Pons (tissue), 1 donor: ENCODE measurements around the gene AMFR.
"Not testable (repeated sequence)": the region's sequence is repeated elsewhere in the genome, so short reads cannot be mapped to it uniquely, and the experiment has no call there.

Source experiments
- DNase-seq: peaks from one replicate; pipeline ENCODE4 v3.0.0-alpha.2; 2016; ENCODE audit warnings: low spot score

Gene AMFR

DNA sequence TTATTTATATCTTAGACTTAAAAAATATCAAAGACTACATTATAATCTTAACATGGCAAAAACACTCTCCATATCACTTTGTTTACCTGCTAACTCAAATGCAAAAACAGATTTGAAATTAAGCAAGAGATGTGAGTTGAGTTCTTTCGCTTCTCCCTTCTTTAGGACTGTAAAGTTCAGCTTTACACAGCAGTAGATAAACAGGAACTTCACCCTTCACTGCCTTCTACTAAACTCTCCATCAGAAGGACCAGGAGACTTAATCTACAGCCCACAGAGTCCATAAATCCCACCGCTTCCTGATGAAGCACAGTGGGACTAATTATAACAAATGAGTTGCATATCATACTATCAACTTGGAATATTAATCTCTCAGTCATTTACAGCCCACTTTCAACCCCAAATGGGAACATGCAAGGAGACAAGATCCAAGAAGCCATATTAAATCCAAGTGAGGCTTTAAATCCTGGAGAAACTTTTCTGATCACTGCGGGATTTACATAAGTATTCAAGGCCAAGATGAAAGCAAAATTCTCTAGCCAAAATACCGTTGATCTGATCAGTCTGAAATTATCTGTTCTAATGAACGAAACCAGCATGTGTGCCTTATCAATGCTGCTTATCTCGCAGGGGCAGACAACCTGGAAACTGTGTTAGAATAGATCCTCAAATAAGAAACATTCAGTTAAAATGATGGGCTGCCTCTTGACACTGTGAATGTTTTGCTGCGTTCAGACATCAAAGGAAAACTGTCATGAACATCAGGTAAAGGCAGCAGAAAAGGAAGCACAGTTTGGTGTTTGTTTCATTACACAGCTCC, 1.6 kb downstream of the AMFR start:
- peak; percentile 55 for DNase-seq

GRCh38 chr16:56422896-56423441, 2.4 kb downstream of the AMFR start:
- peak; percentile 43 for DNase-seq

DNA sequence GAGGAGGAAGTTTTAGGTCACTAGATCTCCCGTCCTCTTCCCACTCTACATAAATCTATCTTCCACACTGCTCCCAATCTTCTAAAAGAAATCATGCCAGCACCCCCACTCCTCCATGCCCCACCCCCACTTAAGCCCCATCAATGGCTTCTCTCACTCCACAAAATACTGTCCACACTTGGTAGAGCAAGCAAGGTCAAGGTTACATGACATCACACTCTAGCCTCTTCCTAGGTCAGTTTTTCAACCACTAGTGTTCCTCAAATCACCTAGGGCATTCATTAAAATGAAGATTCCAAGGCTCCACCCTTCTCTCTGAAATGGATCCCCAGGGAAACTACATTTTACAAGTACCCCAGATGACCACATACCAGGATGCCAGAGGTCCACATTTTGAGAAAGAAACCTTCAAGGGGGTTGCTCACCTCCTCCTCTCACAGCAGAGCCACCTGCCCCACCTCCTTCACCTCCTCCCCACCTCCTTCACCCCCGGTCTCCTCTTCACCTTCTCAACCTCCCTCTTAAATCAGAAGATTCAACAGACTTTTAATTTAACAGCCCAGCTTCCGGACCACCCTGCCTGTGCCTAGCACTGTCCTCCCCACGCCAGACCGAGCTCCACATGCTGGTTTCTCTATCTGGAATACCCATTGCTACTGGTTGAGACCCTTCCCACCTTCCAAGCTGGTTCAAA, 3.2 kb downstream of the AMFR start:
- DNase-seq: no peak

DNA sequence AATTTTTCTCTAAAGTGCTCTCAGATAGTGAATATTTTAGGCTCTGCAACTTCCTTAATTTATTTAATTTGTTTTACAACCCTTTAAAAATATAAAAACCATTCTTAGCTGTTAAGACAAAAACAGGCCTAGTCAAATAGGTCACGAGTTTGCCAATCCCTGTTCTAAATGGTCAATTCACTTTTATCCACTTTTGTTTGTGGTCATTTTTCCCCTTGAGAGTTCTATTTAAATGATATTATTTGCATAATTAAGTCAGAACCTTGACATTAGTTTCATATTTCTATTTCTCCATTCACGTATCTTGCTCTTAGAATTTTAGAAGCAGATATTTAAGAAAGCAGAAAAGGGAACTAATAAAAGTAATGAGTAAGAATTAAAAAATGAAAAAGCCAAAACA, 4.0 kb downstream of the AMFR start:
- DNase-seq: no peak

GRCh38 chr16:56420613-56421012, 4.7 kb downstream of the AMFR start:
- DNase-seq: no peak

- DNase-seq: no peak
Observed at GRCh38 chr16:56419740-56420548, 5.4 kb downstream of the AMFR start.

DNA sequence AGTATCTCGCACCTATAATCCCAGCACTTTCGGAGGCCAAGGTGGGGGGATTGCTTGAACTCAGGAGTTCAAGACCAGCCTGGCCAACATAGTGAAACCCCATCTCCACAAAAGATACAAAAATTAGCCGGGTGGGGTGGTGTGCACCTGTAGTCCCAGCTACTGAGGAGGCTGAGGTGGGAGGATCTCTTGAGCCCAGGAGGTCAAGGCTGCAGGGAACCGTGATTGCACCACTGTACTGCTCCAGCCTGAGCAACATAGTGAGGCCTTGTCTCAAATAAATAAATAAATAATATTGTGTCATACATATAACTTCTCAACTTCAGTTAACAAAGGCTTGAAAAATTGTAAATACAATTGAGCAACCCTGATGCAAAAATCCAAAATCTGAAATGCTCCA, 8.2 kb downstream of the AMFR start:
- DNase-seq: no peak

- no peak for DNase-seq
Observed at GRCh38 chr16:56415875-56416274, 9.5 kb downstream of the AMFR start.

DNA sequence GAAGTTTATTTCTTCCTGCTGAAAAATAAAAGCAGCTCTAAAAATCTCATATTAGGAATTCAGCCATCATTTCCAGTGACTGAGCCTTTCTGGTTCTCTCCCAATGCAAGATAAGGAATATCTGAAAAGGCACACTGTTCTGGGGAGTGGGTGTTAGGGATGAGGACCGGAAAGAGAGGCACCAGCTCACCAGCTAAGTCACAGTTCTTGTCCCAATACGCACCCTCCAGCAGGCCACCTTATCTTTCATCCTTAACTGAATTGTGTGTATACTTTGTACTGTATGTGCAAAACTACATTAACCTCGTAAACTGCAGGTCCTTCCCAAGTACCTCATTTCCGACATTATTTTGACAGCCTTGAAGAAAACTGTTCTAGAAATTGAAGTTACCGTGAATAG, 11.0 kb downstream of the AMFR start:
- DNase-seq: no peak

- DNase-seq: no peak
Observed at GRCh38 chr16:56413381-56413780, 12.0 kb downstream of the AMFR start.

- no peak for DNase-seq
Observed at GRCh38 chr16:56411624-56412023, 13.7 kb downstream of the AMFR start.

DNA sequence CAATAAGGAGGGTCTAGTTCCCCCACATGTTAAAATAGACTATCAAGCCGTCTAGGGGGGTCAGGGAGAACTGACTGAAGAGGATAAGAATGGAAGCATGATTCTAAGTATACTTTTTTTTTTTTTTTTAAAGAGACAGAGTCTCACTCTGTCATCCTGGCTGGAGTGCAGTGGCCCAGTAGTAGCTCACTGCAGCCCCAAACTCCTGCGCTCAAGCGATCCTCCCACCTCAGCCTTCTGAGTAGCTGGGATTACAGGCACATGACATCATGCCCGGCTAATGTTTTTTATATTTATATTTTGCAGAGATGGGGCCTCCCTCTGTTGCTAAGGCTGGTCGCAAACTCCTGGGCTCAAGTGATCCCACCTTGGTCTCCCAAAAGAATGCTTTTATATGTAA, 14.2 kb downstream of the AMFR start:
- DNase-seq: no peak

DNA sequence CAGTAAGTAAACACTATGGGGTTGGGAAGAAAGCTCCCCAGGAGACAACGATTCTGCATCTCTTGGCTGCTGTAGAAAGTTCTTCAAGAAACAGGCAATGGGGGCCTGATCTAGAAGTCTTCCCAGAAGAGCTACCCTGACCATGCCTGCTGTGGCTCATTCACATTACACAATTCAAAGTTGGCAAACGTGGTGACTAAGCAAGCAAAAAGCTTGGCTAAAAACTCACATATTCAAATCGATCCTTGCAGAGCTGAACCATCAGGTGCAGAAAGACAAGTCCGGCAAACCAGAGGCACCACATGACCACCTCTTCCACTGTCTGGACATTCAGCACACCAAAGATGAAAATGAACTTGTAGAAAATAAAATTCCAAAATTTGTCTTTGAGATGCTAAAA, 16.1 kb downstream of the AMFR start:
- no peak for DNase-seq

- no peak for DNase-seq
Observed at GRCh38 chr16:56408379-56409098, 16.8 kb downstream of the AMFR start.

DNA sequence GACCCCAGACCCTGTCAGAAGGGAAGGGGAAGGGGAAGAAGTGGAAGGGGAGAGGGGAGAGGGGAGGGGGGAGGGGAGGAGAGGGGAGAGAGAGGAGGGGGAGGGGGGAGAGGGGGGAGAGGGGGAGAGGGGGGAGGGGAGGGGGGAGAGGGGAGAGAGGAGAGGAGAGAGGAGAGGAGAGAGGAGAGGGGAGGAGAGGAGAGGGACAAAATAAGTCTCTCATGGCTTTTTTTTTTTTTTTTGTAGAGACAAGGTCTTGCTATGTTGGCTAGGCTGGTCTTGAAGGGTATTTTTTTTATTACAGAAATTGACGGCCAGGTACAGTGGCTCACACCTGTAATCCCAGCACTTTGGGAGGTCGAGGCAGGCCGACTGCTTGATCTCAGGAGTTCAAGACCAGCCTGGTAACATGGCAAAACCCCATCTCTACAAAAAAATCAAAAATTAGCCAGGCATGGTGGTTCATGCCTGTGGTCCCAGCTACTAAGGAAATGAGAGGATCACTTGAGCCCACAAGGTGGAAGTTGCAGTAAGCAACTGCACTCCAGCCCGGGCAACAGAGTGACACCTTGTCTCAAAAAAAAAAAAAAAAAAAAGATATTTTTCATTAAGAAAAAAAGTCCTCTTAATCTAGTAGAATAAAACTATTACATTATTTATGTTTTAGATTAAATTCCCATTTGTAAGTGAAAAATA, 19.2 kb downstream of the AMFR start:
- DNase-seq: no peak

DNA sequence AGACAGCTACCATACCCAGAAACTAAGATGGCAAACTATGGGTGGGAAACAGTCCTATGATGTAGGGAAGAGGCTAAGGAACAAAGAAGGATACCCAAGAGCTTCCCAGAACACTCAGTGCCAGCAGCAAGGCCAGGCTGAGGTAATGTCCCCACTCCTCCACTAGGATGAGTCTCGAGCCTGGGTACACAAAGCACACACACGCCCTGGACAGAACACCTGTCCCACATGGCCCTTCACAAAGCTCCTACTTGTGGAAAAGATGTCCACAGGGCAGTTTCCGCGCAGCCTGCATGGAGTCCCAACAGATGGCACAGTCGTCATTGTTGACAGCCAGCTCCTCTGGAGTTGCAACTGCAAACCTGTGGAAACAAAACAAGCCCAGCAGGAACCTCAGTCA, 23.9 kb downstream of the AMFR start:
- DNase-seq: no peak

GRCh38 chr16:56400458-56400857, 24.9 kb downstream of the AMFR start:
- DNase-seq: no peak

DNA sequence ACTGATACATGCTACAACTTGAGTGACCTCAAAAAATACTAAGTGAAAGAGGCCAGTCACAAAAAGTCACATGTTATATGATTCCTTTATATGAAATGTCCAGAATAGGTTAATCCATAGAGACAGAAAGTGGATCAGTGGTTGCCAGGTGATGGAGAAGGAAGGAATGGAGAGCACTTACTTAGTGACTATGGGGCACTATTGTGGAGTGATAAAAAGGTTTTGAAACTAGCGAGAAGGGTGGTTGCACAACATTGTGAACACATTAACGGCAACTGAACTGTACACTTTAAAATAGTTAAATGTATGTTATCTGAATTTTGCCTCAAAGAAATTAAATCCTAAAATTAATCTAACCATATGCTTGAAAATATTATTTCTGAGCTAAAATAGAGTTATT, 25.9 kb downstream of the AMFR start:
- DNase-seq: no peak

- no peak for DNase-seq
Observed at GRCh38 chr16:56399047-56399446, 26.3 kb downstream of the AMFR start.

DNA sequence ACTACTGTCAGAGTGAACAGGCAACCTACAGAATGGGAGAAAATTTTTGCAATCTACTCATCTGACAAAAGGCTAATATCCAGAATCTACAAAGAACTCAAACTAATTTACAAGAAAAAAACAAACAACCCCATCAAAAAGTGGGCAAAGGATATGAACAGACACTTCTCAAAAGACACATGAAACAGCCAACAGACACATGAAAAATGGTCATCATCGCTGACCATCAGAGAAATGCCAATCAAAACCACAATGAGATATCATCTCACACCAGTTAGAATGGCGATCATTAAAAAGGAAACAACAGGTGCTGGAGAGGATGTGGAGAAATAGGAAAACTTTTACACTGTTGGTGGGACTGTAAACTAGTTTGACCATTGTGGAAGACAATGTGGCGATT, 28.6 kb downstream of the AMFR start:
- DNase-seq: not testable (repeated sequence)

GRCh38 chr16:56389554-56389953, 35.8 kb downstream of the AMFR start:
- DNase-seq: no peak
